Tibial nerve (tissue), 3 donors: Measurements from ENCODE around the gene TECPR1.

Experiments
- POLR2A ChIP-seq, 2 donors: fragments of 450-650 bp; IDR thresholded peaks; one replicate each; pipeline ENCODE4 v1.6.1; 2017; ENCODE audit warnings: antibody characterized with exemption in 2 of 2, mild to moderate bottlenecking in 2 of 2, moderate library complexity in 2 of 2
- TF ChIP-seq, protein P1 (sequence below), 5 experiments: fragments of 200-600 bp in 3 of 5; fragments of 450-650 bp in 2 of 5; sonication (generic) in 3 of 5; IDR thresholded peaks; one replicate each; pipeline ENCODE4 v1.5.1; 2016 to 2019; ENCODE audit warnings: antibody characterized with exemption in 5 of 5, mild to moderate bottlenecking in 3 of 5, moderate library complexity in 2 of 5

DNA sequence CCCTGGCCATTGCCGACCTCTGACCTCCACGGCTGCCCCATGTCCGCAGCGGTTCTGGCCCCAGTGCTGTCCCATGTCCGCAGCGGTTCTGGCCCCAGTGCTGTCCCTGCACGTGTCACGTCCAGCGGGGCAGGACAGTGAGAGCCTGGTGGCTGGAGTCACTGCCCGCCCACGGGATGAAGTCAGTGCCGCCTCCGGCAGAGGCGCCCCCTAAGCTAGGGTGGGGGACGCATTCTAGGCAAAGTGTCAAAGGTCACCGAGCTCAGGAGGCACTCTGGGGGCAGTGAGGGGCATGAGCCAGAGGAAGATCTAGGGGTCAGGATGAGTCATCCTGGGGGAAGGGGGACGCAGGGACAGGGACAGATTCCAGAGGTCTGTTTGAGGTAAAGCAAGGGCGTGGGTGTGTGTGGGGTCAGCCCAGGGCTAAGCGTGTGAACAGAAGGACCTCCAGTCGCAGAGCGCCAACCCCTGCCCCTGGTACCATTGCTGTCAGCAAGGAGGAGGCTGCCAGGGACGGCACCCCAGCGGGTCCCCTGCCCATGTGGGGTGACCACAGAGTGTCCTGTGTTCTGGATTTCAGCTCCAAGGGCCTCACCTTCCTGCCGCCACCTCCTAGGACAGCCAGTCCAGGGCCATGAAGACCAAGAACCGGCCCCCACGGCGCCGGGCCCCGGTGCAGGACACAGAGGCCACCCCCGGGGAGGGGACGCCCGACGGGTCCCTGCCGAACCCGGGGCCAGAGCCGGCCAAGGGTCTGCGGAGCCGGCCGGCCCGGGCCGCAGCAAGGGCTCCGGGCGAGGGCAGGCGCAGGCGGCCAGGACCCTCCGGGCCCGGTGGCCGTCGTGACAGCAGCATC is 40.1 kb downstream of the TECPR1 start:
- TF ChIP-seq, protein P1, sequence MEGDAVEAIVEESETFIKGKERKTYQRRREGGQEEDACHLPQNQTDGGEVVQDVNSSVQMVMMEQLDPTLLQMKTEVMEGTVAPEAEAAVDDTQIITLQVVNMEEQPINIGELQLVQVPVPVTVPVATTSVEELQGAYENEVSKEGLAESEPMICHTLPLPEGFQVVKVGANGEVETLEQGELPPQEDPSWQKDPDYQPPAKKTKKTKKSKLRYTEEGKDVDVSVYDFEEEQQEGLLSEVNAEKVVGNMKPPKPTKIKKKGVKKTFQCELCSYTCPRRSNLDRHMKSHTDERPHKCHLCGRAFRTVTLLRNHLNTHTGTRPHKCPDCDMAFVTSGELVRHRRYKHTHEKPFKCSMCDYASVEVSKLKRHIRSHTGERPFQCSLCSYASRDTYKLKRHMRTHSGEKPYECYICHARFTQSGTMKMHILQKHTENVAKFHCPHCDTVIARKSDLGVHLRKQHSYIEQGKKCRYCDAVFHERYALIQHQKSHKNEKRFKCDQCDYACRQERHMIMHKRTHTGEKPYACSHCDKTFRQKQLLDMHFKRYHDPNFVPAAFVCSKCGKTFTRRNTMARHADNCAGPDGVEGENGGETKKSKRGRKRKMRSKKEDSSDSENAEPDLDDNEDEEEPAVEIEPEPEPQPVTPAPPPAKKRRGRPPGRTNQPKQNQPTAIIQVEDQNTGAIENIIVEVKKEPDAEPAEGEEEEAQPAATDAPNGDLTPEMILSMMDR (IDR thresholded peaks at IDR 0.05): no peak
- no peak for TF ChIP-seq POLR2A (IDR thresholded peaks at IDR 0.05)
